ENCODE data around the gene ETHE1.
A peak's percentile ranks its signal among the peaks of the same experiment; 100 is the strongest.

Gene ETHE1, protein sequence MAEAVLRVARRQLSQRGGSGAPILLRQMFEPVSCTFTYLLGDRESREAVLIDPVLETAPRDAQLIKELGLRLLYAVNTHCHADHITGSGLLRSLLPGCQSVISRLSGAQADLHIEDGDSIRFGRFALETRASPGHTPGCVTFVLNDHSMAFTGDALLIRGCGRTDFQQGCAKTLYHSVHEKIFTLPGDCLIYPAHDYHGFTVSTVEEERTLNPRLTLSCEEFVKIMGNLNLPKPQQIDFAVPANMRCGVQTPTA

DNA sequence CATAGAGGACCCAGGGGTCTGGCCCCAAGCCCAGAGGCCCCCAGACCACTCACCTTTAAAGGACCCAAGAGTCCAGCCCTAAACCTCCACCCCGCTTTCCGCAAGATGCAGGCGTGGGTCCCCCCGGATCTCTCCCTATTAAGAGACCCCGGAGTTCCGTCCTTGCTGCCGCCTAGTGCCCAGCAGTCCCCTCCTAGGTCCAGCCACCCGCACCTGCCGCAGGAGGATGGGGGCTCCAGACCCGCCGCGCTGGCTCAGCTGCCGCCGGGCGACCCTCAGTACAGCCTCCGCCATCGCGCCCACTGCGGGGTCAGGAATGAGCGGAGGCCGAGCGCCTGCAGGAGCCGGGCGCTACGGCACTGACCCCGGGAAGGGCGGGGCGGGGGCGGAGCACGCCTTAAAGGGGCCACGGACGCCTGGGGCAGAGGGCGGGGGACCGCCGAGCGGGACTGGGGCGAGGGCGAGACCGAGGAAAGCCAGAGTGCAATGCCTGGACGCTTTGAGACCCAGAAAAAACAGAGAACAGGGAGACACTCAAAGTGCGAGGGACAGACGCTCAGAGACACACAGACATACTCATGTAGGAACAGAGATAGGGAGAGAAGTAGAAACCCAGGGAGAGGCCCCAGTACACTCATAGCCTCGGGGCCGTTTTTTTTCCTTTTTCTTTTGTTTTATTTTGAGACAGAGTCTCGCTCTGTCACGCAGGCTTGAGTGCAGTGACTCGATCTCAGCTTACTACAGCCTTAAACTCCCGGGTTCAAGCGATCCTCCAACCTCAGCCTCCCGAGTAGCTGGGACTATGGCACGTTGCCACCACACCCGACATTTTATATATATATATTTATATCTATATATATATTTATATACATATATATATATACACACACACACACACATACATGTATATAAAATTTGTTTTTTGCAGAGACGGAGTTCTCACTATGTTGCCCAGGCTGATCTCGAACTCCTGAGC is at the start of gene ETHE1:
TSS of gene ETHE1 (minus strand) at position 318 of the 976 bp plus-strand sequence. CDS start at position 294, 24 bp downstream.
- DNase-seq (ENCODE audit: low read depth, low spot score), result no peak

DNA sequence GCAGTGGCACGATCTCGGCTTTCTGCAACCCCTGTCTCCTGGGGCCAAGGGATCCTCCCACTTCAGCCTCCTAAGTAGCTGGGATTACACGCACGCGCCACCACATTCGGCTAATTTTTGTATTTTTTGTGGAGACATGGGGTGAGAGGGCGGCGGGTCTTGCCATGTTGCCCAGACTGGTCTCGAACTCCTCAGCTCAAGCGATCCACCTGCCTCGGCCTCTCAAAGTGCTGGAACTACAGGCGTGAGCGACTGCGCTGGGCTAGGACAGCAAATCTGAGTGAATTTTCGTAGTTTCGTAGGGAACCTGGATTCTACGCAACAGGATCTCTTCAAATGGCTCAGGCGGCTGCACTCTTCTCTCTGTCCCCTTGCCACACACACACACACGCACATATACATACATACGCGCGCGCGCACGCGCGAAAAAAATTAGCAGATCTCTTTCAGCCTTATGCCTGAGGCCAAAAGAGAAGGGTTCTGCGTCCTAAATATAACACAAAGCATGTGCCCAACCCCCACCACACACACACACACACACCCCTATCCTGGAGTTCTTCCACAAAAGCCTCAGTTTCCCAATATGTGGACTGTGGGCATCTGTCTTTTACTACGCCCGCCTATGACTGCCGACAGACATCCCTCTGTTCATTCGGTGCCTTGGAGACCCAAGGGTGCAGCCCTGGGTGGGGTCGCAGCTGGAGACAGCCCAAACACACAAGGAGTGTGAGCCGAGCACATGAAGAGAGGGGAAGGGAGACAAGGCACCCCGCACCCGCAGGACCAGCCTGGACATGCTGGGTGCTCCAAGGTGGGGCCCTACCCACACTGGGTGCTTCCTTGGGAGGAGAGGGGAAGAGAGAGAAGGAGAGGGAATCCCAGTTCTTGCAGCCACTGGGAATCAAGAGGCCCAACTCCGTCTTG is 49.2 kb upstream of the ETHE1 start:
- no peak for DNase-seq (ENCODE audit: low read depth, low spot score)

DNA sequence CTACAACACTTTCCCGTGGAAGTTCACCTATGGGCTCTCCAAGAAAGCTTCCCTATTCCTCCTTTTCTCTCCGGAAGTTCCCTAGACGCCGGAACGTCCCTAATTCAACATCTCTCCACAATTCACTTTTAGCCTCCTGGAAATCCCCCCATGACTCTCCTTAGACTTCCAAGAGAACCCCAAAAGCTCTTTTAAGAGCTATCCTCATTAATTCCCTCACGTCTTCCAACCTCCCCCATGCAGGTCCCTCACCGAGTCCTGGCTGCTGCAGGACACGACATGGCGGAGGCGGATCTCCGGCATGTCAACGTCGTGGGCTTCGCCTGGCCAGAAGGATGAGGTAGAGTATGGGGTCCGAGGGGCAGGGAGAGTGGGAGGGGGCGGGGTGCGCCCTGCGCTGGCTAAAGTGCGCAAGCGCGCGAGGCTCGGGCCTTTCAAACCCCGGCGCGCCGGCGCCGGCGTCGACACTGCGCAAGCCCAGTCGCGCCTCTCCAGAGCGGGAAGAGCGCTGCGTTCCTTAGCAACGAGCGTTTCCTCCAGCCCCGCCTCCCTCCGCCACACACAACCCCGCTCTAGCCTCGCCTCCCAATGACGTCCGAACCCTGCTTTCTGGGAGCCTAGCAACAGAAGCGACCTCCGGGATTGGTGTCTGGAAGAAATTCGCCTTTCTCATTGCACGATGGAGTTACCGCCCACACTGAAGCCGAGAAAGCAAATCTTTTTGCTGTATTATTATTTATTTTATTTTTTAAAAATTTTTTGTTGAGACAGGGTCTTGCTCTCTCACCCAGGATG is 48.4 kb upstream of the ETHE1 start, which contains the start of the genes PINLYP and XRCC1:
TSS of gene PINLYP (plus strand) at position 646 of the 795 bp plus-strand sequence. CDS start 1,391 bp downstream, outside the sequence.
TSS of gene XRCC1 (minus strand) at position 372 of the 795 bp plus-strand sequence. CDS start at position 303, 69 bp downstream.
- DNase-seq (ENCODE audit: low read depth, low spot score), result peak; percentile 96

DNA sequence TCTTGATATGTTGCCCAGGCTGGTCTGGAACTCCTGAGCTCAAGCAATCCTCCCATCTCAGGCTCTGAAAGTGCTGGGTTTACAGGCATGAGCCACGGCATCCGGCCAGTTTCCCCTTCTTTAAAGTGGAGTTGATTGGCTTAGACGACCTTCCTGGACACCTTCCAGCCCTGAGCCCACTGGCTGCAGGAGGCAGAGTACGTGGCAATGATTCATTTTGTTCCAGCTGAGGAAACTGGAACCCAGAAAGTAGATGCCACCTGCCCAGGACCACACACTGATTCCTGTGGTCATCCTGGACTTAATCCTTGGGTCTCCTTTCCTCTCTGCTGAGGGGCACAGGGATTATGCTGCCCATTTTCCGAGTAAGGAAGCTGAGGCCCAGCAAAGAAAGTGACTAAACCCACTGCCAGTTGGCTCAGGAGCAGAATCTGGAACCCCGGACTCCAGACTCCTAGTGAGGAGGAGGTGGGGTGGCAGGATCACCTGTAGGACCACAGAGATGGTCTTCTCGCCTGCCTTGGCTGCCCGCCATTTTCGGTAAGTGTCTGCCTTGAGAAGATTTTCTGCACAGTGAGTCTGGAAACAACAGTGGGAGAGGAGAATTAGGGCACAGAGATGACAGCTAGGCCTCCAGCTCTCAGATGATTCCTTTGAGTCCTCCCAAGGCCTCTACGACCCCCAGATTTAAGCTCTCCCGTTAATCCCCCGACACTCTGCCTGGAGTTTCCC is 47.6 kb upstream of the ETHE1 start:
- no peak for DNase-seq (ENCODE audit: low read depth, low spot score)

DNA sequence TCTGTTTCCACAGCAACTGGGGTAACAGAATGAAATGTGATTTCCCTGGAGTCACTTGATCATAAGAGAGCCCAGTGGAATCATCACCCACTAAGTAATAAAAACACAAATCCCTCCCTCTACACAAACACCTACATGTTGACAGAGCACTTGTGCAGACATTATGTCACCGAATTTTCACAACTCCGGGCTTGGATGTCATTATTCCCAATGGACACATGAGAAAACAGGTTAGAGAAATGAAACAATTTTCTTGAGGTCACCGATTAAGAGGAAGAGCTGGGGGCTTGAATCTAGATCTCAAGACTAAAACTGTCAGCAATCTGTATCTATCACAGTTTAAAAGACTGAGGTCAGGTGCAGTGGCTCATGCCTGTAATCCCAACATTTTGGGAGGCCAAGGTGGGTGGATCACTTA is 45.2 kb upstream of the ETHE1 start:
- no peak for DNase-seq (ENCODE audit: low read depth, low spot score)

DNA sequence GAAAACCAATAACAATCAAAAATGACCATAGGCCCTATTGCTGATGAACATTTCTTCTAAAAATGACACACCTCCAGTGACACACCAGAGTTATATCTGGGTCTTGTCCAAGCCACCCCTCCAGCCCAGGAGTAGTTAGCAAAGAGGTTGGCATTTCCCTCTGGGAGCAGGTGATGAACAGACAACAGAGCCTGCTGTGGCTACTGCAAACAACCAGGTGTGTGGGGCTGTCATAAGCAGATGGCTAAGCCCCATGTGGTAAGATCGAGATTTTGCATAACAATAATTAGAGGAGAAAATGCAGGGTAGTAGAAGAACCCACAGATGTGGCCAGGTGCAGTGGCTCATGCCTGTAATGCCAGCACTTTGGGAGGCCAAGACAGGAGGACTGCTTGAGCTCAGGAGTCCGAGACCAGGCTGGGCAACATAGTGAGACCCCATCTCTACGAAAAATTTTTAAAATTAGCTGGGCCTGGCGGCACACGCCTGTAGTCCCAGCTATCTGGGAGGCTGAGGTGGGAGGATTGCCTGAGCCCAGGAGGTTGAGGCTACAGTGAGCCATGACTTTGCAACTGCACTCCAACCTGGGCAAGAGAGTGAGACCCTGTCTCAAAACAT is 43.3 kb upstream of the ETHE1 start:
- no peak for DNase-seq (ENCODE audit: low read depth, low spot score)

DNA sequence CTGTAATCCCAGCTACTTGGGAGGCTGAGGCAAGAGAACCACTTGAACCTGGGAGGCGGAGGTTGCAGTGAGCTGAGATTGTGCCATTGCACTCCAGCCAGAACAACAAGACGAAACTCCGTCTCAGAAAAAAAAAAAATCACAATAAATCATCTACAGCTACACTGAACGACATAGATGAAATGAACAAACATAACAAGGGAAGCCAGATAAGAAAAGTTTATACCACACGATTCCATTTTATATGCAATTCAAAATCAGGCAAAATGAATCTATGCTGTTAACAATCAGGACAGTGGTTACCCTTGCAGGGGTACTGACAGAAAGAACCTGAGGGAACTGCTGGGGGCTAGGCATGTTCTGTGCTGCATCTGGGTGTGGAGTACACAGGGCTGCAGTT is 42.7 kb upstream of the ETHE1 start:
- DNase-seq (ENCODE audit: low read depth, low spot score), result no peak

DNA sequence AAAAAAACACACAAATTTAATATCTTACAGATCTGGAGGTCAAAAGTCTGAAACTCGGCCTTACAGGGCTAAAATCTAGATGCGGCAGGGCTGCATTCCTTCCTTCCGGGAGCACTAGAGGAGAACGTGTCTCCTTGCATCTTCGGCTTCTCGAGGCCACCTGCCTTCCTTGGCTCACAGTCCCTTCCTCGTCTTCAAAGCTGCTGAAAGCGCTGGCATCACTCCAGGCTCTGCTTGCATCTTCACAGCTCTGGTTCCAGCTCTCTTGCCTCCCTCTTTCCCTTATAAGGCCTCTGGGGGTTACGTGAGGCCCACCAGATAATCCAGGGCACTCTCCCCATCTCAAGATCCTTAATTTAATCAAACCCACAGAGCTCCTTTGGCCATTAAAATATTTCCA is 37.8 kb upstream of the ETHE1 start:
- no peak for DNase-seq (ENCODE audit: low read depth, low spot score)

DNA sequence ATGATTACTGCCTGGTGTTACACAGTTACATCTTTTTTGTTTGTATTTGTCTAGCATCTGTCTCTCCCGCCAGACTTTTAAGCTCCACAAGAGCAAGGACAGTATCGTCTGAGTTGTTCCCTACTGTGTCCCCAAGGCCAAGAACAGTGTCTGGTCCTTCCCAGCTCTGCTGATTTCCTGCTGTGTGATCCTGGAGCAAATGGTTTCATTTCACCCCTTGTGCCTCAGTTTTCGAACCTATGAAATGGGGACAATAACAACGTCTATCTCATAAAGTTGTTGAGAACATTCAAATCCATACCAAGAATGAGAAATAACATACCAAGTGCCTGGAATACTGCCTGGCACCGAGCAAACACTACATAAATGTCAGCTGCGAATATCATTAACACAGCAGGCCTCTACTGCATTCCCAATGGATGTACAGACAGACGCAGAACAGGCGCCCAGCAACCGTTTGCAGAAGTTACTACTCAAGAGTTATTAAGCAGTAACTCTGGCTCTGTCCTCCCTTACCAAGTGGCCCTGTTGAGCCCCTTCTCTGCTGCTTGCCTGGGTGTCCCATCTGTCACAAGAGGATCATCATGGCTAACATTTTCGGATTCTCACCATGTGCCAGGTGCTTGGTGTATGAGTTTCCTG is 36.9 kb upstream of the ETHE1 start:
- DNase-seq (ENCODE audit: low read depth, low spot score), result no peak

DNA sequence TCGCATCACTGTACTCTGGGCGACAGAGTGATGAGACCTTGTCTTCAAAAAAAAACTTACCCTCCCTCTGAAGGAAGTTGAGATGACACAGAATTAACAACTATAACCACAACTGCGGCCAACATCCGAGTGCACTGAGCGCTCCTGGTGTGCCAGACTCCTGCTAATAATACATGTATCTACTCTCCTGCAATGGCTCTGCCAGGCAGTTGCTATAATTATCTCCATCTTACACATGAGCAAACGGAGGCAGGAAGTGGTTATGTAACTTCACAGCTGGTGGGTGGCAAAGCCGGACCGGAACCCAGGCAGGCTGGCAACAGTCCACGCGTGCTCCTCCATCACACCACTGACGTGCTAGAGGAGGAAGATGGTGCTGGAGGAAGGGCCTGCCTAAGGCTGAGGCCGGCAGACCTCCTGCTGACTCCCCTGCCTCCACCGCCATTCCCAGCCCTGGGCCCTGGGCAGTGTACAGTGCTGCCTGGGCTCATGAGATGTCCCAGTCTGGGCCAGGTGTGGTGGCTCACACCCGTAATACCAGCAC is 35.8 kb upstream of the ETHE1 start:
- DNase-seq (ENCODE audit: low read depth, low spot score), result peak; percentile 62

DNA sequence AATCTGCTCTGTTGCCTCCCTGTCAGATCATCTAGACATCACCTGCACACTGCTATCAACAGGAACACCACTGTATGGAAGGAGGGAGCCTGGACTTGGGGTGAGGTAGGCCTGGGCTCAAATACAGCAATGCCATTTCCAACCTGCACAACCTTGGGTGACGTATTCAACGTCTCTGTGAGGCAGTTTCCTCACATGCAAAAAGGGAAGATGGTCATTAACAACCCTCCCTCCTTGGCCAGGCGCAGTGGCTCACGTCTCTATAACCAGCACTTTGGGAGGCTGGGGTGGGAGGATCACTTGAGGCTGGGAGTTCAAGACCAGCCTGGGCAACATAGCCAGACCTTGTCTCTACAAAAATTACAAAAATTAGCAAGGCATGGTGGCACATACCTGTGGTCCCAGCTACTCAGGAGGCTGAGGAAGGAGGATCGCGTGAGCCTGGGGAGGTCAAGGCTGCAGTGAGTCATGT is 35.3 kb upstream of the ETHE1 start:
- DNase-seq (ENCODE audit: low read depth, low spot score), result no peak

DNA sequence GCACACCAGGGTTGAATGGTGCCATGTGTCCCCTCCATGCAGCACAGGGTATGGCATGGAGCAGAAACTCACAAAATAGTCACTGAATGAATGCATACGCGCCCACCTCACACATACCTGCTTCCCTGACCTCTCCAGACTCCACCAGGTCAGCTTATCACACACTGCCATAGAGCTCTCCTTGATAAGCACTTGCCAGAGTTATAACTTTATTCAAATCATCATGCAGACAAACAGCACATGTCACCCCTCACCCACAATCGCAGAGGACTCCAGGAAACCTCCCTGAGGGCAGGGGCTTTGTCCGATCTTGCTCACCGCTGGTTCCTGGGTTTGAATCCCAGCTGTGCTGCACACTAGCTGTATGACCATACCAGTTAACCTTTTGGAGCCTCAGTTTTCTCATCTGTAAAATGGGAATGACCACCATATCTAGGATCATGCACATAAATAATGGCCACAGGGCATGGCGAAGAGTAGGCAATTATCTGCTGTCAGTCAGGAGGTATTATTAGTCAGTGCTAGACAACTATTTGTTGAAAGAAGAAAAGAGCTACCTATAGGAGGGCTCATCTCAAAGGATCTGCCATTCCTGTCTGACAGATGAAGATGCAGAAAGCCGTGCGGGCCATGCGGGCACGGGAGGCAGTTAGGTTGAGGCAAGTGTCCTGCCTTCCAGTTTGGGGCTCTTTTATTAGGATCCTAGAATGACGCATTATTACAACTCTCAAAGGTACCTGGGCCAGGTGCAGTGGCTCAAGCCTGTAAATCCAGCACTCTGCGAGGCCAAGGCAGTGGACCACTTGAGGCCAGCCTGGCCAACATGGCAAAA is 34.4 kb upstream of the ETHE1 start:
- DNase-seq (ENCODE audit: low read depth, low spot score), result no peak

DNA sequence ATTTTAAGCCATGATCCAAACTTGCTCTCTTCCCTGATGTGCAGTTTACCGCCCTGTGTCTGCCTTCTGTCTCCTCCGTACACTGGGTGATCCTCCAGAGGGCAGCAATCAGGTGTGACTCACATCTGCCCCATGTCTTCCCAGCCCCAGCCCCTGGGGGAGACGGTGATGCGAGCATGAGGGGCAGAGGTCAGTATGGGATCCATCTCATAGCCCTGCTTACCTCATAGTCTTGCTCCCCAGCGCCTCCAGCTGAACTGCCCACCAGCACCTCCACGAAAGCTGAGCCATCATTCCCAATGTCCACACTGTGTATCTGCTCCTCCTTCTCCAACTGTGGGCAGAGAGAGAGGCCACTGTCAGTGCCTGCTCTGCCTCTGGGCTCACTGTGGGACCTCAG is 33.7 kb upstream of the ETHE1 start:
- DNase-seq (ENCODE audit: low read depth, low spot score), result no peak

DNA sequence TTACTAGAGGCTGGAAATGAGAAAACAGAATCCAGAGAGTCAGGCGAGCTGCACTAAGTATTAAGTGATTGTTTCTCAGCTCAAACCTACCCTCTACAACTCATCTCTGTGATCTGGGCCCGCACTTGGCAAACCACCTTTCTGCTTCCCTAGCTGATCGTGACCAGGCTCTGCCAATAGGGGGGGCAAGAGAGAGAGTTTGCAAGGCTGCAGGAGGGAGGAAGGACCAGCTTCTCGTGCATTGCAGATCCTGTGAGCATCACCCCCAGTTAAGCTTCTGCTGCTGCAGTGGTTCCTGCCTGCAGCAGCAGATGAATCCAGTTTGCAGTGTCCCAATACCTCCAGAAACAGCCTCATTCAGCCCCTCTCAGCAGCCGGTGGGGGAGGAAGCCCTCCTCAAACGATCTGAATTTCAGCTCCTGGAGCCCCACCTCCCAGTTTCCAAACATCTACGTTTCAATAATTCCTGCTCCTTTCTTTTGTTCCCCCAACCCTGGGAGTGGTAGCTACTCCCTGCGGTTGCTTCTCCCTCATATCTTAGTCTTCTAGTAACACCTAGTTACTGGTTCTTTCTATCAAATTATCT is 28.3 kb upstream of the ETHE1 start:
- DNase-seq (ENCODE audit: low read depth, low spot score), result peak; percentile 58

DNA sequence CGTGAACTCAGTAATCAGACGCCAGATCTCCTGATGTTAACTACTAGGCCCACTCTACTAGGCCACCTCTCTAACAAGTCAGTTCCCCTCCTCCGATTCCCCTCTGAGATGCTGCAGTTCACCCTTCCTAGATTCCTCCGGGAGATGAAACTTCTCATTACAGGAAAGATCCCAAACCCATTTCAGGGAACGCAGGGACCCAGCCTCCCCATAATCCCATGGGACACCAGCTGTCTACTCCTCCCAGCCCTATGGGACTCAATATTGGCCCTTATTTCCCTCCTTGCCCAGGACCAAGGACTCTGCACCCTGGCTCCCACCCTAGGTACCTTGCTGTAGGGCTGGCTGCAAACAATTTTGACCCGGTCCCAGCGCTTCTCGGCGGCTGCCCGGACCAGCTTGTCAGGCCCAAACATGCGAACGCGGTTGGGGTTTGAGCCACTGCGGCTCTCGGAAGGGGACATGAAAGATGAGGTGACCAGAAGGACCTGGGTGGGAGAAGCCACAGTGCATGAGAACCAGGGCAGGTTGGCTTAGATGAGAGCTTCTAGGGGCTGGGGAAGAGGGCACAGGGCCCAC is 27.4 kb upstream of the ETHE1 start:
- DNase-seq (ENCODE audit: low read depth, low spot score), result no peak

DNA sequence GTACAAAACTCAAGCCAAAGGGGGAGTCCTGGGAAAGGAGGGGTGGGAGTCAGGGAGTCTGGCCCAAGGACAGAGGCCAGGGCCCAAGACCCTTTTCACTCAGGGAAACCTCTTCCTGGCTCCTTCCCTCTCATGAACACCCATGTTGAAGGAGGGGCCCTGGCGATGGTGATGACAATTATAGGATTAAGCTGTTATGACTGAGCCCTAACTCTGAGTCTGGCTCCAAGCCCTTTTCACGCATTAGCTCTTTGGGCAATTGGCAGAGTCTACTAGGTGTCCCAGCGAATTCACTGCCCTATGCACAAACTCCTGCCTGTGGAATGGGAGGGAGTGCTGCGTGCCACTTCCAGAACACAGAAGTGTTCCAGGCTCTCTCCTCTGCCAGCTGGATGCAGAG is 26.7 kb upstream of the ETHE1 start:
- DNase-seq (ENCODE audit: low read depth, low spot score), result no peak

DNA sequence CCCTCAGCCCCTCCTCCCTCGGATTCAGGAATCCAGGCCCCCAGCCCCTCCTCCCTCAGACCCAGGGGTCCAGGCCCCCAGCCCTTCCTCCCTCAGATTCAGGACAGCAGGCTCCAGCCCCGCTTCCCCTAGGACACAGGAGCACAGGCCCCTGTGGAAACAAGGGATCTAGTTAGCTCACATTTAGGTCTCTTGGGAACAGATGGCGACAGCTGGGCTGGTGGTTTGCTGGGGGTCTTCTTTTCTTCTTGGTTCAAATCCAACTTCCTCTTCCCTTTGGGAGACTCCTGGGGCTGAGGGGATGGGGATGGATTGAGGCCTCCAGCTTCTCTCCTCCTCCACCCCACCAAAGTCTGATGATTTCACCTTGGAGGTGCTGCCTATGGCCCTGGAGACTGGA is 25.6 kb upstream of the ETHE1 start:
- no peak for DNase-seq (ENCODE audit: low read depth, low spot score)
